Subcutaneous adipose tissue (tissue), 4 donors: Measurements from ENCODE around the gene ANKRD29. TPM values are rescaled to one million over a fixed set of nuclear protein-coding genes. Genes with fewer than 3 reads are reported as not detected.

Experiments
- CTCF ChIP-seq: fragments of 450-650 bp; IDR thresholded peaks from one replicate; pipeline ENCODE4 v1.5.1; 2016; ENCODE audit warnings: low read depth, mild to moderate bottlenecking, control low read depth, antibody characterized with exemption, moderate library complexity
- total RNA-seq, 4 donors: library from RNA; depleted of rRNA; stranded (reverse); fragments of >200 nt; gene quantifications; one replicate each; pipeline ENCODE4 v1.1.0, GENCODE V29; 2016

ANKRD29 gene
- total RNA-seq, 4 donors from 2014 or later: 9.2 to 30.7 (median 13.1) TPM

- no peak for TF ChIP-seq CTCF
Measured at GRCh38 chr18:23652232-23652631, 10.5 kb downstream of the ANKRD29 start.

- no peak for TF ChIP-seq CTCF
Measured at GRCh38 chr18:23650968-23651927, 11.5 kb downstream of the ANKRD29 start.

- no peak for TF ChIP-seq CTCF
Measured at GRCh38 chr18:23648940-23649607, 13.6 kb downstream of the ANKRD29 start.

GRCh38 chr18:23648456-23648855 lies 14.3 kb downstream of the ANKRD29 start:
- TF ChIP-seq CTCF: no peak

- TF ChIP-seq CTCF: no peak
Measured at GRCh38 chr18:23646282-23646681, 16.4 kb downstream of the ANKRD29 start.

- no peak for TF ChIP-seq CTCF
Measured at GRCh38 chr18:23645568-23646175, 17.0 kb downstream of the ANKRD29 start.
